ENCODE data around the gene DOCK2.

DOCK2 gene

DNA sequence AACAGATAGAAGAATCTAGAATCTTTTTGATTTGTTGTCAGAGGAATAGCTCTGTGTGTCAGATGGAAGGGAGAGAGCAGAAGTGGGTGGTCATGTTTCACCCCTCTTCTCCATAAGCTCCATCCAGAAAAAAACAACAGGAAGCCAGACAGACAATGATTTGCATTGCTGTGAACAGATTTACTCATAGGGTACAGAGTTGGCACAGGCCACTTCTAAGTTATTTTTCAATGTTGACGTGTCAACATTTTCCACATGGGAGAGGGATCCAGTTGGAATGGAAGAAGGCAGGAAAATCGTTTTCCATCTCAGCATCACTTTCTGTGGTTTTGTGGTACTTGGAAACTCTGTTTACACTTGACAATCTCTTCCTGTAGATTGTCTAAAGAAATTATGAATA lies 256.5 kb downstream of the DOCK2 start:
- TF ChIP-seq, protein P1, sequence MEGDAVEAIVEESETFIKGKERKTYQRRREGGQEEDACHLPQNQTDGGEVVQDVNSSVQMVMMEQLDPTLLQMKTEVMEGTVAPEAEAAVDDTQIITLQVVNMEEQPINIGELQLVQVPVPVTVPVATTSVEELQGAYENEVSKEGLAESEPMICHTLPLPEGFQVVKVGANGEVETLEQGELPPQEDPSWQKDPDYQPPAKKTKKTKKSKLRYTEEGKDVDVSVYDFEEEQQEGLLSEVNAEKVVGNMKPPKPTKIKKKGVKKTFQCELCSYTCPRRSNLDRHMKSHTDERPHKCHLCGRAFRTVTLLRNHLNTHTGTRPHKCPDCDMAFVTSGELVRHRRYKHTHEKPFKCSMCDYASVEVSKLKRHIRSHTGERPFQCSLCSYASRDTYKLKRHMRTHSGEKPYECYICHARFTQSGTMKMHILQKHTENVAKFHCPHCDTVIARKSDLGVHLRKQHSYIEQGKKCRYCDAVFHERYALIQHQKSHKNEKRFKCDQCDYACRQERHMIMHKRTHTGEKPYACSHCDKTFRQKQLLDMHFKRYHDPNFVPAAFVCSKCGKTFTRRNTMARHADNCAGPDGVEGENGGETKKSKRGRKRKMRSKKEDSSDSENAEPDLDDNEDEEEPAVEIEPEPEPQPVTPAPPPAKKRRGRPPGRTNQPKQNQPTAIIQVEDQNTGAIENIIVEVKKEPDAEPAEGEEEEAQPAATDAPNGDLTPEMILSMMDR (IDR thresholded peaks at IDR 0.05; ENCODE audit: insufficient read depth, low read depth, low read length, missing control alignments), result no peak
- no peak overlapping the region for H3K4me3 ChIP-seq (ENCODE audit: low read length)
- peak; percentile 28 for DNase-seq (ENCODE audit: low read depth)

DNA sequence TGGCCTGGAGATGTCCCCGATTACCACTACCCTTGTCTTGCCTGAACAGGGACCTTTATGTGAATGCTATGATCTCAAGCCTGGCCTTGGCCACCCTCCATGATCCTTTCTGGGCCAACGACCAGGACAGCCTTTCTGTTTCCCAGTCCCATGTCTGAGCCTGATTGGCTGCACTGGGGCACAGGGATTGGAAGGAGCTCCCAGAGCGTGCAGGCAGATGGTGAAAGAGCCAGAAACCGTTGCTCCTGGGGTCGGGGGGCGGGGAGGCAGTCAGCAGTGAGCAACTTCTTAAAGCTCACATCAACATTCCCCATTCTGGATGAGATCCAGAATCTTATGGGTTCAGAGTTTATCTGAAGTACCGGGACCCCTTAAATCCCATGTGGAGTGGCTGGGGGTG lies 258.9 kb downstream of the DOCK2 start:
- no peak overlapping the region for H3K4me3 ChIP-seq (ENCODE audit: low read length)
- DNase-seq (ENCODE audit: low read depth), result no peak
- TF ChIP-seq, protein P1 (IDR thresholded peaks at IDR 0.05; ENCODE audit: insufficient read depth, low read depth, low read length, missing control alignments), result no peak

DNA sequence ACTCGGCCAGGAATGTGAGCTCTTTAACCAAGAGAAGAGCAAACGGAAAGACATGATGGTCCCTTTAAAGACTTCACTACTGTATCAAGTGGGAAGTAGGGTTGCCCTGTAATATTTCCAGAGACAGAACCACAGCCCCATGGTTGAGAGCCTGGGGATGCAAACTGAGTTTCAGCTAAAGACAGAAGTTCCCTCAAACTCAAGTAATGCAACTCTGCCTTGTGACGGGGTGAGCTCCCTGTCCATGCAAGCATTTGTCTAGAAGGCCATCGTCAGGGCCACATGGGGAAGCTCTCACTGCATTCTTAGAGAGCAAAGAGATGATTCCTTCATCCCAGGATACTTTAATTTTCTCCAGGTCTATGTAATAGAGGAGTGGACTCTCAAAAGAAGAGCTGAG lies 260.4 kb downstream of the DOCK2 start:
- no peak overlapping the region for H3K4me3 ChIP-seq (ENCODE audit: low read length)
- TF ChIP-seq, protein P1 (IDR thresholded peaks at IDR 0.05; ENCODE audit: insufficient read depth, low read depth, low read length, missing control alignments), result no peak
- DNase-seq (ENCODE audit: low read depth), result no peak

DNA sequence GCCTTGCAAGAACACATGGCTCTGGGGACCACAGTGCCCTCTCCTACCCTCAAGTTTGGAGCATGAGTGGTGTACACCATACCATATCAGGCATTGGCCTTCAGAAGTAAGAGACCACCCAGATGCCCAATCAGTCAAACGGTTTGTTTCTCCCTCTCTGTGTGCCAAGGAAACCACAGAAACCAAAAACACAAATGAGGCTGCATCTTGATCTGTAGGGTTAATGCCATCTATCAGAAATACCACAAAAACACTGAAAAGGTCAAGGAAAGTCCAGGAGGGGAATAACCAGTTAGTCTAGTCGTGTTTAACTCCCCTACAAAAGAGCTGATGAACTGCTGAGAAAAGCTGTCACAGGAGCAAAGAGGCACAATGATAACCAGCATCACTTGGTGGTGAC lies 264.8 kb downstream of the DOCK2 start:
- TF ChIP-seq, protein P1 (IDR thresholded peaks at IDR 0.05; ENCODE audit: insufficient read depth, low read depth, low read length, missing control alignments), result no peak
- no peak overlapping the region for H3K4me3 ChIP-seq (ENCODE audit: low read length)

DNA sequence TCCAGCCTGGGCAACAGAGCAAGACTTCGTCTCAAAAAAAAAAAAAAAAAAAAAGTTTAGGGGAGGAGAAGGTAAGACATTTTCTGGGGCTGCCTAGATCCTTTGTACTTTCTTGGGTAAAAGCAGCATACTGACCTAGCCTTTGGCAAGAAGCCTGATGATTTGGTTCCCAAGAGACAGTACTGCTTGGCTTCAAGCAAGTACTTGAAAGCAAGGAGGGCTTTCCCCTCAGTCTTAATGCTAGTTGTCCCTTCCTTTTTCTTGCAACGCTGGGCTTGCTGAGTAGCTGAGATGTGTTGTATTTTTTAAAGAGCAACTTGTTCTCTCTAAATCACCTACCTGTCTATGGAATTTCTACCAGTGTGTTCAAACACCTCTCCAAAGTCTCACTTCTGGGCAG lies 267.0 kb downstream of the DOCK2 start:
- TF ChIP-seq, protein P1 (IDR thresholded peaks at IDR 0.05; ENCODE audit: insufficient read depth, low read depth, low read length, missing control alignments), result no peak
- no peak overlapping the region for H3K4me3 ChIP-seq (ENCODE audit: low read length)
- no peak for DNase-seq (ENCODE audit: low read depth)

More for the DNA sequence above, 264.8 kb downstream of the DOCK2 start:
- no peak for DNase-seq (ENCODE audit: low read depth)

DNA sequence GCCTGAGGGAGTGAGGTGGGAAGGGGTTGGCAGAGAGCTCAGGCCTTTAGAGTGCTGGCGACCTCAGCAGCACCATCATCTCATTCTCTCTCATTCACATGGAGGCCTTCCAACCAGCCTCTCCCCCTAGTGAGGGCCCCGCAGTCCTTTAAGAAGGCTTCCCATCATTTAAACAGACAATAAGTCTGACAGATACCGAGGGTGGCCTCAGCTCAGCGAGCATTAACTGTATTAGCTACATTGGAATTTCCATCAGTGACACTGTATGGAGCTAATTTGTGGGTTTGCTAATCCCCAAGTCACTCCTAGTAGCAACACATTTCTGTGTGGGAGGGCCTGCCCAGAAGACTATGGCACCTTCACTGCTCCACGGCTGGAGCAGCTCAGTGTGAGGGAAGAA lies 267.4 kb downstream of the DOCK2 start:
- TF ChIP-seq, protein P1 (IDR thresholded peaks at IDR 0.05; ENCODE audit: insufficient read depth, low read depth, low read length, missing control alignments), result no peak

DNA sequence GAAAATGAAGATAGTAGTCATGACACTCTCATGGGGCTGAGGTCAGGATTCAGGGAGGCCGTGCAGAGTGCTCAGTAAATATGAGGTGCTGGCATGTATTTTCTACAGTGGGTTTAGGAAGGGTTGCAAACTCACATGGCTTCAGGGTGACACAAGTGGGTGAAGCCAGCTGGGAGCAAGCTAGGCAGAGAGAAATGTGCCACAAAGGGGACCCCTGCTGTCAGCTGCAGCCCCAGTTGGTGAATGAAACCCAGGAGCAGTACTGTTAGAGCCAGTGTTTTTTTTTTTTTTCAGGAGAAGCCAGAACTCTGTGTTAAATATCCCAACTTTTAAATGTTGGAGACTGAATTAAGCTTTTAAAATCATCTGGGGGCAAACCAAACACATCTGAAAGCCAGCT lies 267.9 kb downstream of the DOCK2 start:
- no peak overlapping the region for H3K4me3 ChIP-seq (ENCODE audit: low read length)
- TF ChIP-seq, protein P1 (IDR thresholded peaks at IDR 0.05; ENCODE audit: insufficient read depth, low read depth, low read length, missing control alignments), result no peak
- no peak for DNase-seq (ENCODE audit: low read depth)

More for the DNA sequence above, 267.4 kb downstream of the DOCK2 start:
- no peak overlapping the region for H3K4me3 ChIP-seq (ENCODE audit: low read length)
- DNase-seq (ENCODE audit: low read depth), result no peak
